Hepatocyte (in vitro differentiated cells): Measurements from ENCODE around the gene SPHK1. TPM values are rescaled to one million over a fixed set of nuclear protein-coding genes. Genes with fewer than 3 reads are reported as not detected.

Source experiments
- DNase-seq: peaks from one replicate; pipeline ENCODE4 v3.0.0-alpha.2; 2016; ENCODE audit warnings: low spot score
- H2AFZ ChIP-seq: fragments of 200-600 bp; sonication (generic); 2 replicates; pipeline ENCODE4 v1.6.0; 2016; ENCODE audit warnings: antibody characterized with exemption, mild to moderate bottlenecking
- H3K27ac ChIP-seq: fragments of 200-600 bp; sonication (generic); 2 replicates; pipeline ENCODE4 v1.5.1; 2016; ENCODE audit warnings: mild to moderate bottlenecking
- H3K27me3 ChIP-seq: fragments of 200-600 bp; sonication (generic); 2 replicates; pipeline ENCODE4 v1.6.1; 2016
- H3K36me3 ChIP-seq: fragments of 200-600 bp; sonication (generic); replicated peaks from 2 replicates; pipeline ENCODE4 v1.5.1; 2016; ENCODE audit warnings: low read depth; ENCODE audit not compliant: insufficient read depth
- H3K4me1 ChIP-seq: fragments of 200-600 bp; sonication (generic); 2 replicates; pipeline ENCODE4 v1.5.1; 2016; ENCODE audit warnings: mild to moderate bottlenecking, moderate library complexity; ENCODE audit not compliant: insufficient read depth
- H3K4me2 ChIP-seq: fragments of 200-600 bp; sonication (generic); 2 replicates; pipeline ENCODE4 v1.6.0; 2016
- H3K4me3 ChIP-seq: fragments of 200-600 bp; sonication (generic); 2 replicates; pipeline ENCODE4 v1.5.1; 2016; ENCODE audit warnings: mild to moderate bottlenecking
- H3K79me2 ChIP-seq: fragments of 200-600 bp; sonication (generic); 2 replicates; pipeline ENCODE4 v1.6.0; 2017; ENCODE audit warnings: mild to moderate bottlenecking
- H3K9me2 ChIP-seq: fragments of 200-600 bp; sonication (generic); replicated peaks from 2 replicates; pipeline ENCODE4 v1.6.0; 2017; ENCODE audit warnings: mild to moderate bottlenecking; ENCODE audit not compliant: insufficient read depth
- H3K9me3 ChIP-seq: fragments of 200-600 bp; sonication (generic); 2 replicates; pipeline ENCODE4 v1.5.1; 2016; ENCODE audit warnings: low read depth, mild to moderate bottlenecking
- H4K20me1 ChIP-seq: fragments of 200-600 bp; sonication (generic); 2 replicates; pipeline ENCODE4 v1.6.0; 2016; ENCODE audit warnings: mild to moderate bottlenecking; ENCODE audit not compliant: insufficient read depth, poor library complexity, severe bottlenecking
- CTCF ChIP-seq: fragments of 200-600 bp; sonication (generic); IDR thresholded peaks from 2 replicates; pipeline ENCODE4 v1.5.1; 2016; ENCODE audit warnings: antibody characterized with exemption, mild to moderate bottlenecking; ENCODE audit not compliant: poor library complexity
- EZH2 ChIP-seq: fragments of 200-600 bp; sonication (generic); IDR thresholded peaks from 2 replicates; pipeline ENCODE4 v1.6.1; 2016; ENCODE audit warnings: antibody characterized with exemption, mild to moderate bottlenecking, borderline replicate concordance
- EZH2phosphoT487 ChIP-seq: fragments of 200-600 bp; sonication (generic); IDR thresholded peaks from one replicate; pipeline ENCODE4 v1.6.1; 2018; ENCODE audit warnings: antibody characterized with exemption, mild to moderate bottlenecking, low read depth, moderate library complexity; ENCODE audit not compliant: unreplicated experiment, severe bottlenecking
- WGBS: methylation state at CpG from one replicate; pipeline ENCODE4 v1.1.6; 2016; ENCODE audit warnings: low lambda C conversion rate; ENCODE audit errors: missing lambda C conversion rate; 5-methylcytosine and 5-hydroxymethylcytosine counted together
- polyA plus RNA-seq: library from polyadenylated mRNA; unstranded; fragments of >200 nt; fragmentation: Nextera tagmentation; extraction: Ambion mirVana; gene quantifications from 2 replicates; pipeline ENCODE4 v1.2.1, GENCODE V29; 2016
- total RNA-seq: library from RNA; depleted of rRNA; stranded (reverse); fragments of >200 nt; gene quantifications from 2 replicates; pipeline ENCODE4 v1.2.3, GENCODE V29; 2014

The SPHK1 gene
- total and polyA plus RNA-seq, 2 experiments from 2014 or later, result 5.2 to 15.2 TPM

GRCh38 chr17:76386966-76387765, 2.8 kb downstream of the SPHK1 start:
- no peak for TF ChIP-seq EZH2phosphoT487
- no peak for TF ChIP-seq CTCF
- TF ChIP-seq EZH2, result no peak
- WGBS, result 97% methylated on average over 30 of the region's 31 CpGs
- Histone ChIP-seq H3K4me1 (peaks cover 33% of the 10 kb centered on the region), H3K36me3 (no peaks in the 10 kb centered on the region), H2AFZ (no peak overlapping the region), H3K9me3 (no peaks in the 10 kb centered on the region), H3K4me2 (no peak overlapping the region), H3K4me3 (no peak overlapping the region), H3K27me3 (peaks cover 15% of the 10 kb centered on the region), H3K79me2 (no peaks in the 10 kb centered on the region), H3K9me2 (no peaks in the 10 kb centered on the region), H4K20me1 (no peaks in the 10 kb centered on the region), H3K27ac (no peak overlapping the region)
- DNase-seq, result no peak

- Histone ChIP-seq H3K27ac (no peak overlapping the region), H2AFZ (no peak overlapping the region), H3K9me2 (no peaks in the 10 kb centered on the region), H3K4me1 (peaks cover 18% of the 10 kb centered on the region), H3K4me2 (no peak overlapping the region), H3K36me3 (no peaks in the 10 kb centered on the region), H4K20me1 (no peaks in the 10 kb centered on the region), H3K79me2 (no peaks in the 10 kb centered on the region), H3K9me3 (no peaks in the 10 kb centered on the region), H3K4me3 (no peak overlapping the region), H3K27me3 (peaks cover 9% of the 10 kb centered on the region)
- 91% methylated on average over 16 of the region's 16 CpGs for WGBS
- TF ChIP-seq EZH2phosphoT487 (no peak), EZH2 (no peak), CTCF (no peak)
- no peak for DNase-seq
Observed at GRCh38 chr17:76388966-76389888, 4.8 kb downstream of the SPHK1 start.

- no peak overlapping the region for H3K4me3 ChIP-seq
- H3K4me2 ChIP-seq, result no peak overlapping the region
- no peaks in the 10 kb centered on the region for H3K9me2 ChIP-seq
- peaks cover 12% of the 10 kb centered on the region for H3K4me1 ChIP-seq
- 80% methylated on average over 11 of the region's 11 CpGs for WGBS
- no peak overlapping the region for H3K27ac ChIP-seq
- TF ChIP-seq EZH2, result no peak
- no peak for TF ChIP-seq EZH2phosphoT487
- no peak for TF ChIP-seq CTCF
- H3K79me2 ChIP-seq, result no peaks in the 10 kb centered on the region
- H2AFZ ChIP-seq, result no peak overlapping the region
- DNase-seq, result no peak
- H3K9me3 ChIP-seq, result no peaks in the 10 kb centered on the region
- peaks cover 7% of the 10 kb centered on the region for H3K27me3 ChIP-seq
- H3K36me3 ChIP-seq, result no peaks in the 10 kb centered on the region
- no peaks in the 10 kb centered on the region for H4K20me1 ChIP-seq
Observed at GRCh38 chr17:76390003-76390421, 5.6 kb downstream of the SPHK1 start.
